HG02973 (cell line): ENCODE measurements around the gene STARD13.

Source experiments
- ATAC-seq: cut with Tn5 transposase; IDR thresholded peaks from one replicate; pipeline ENCODE4 v1.9.1; 2021; ENCODE audit warnings: moderate library complexity; ENCODE audit not compliant: unreplicated experiment

STARD13 gene

GRCh38 chr13:33069365-33069764 is 216.2 kb downstream of the STARD13 start:
- ATAC-seq: no peak

GRCh38 chr13:33066329-33066728 is 219.2 kb downstream of the STARD13 start:
- no peak for ATAC-seq

- ATAC-seq: no peak
Observed at GRCh38 chr13:33060815-33061214, 224.7 kb downstream of the STARD13 start.

GRCh38 chr13:33058776-33059327 is 226.7 kb downstream of the STARD13 start:
- no peak for ATAC-seq

GRCh38 chr13:33057019-33057780 is 228.4 kb downstream of the STARD13 start:
- no peak for ATAC-seq

GRCh38 chr13:33053397-33054066 is 232.0 kb downstream of the STARD13 start:
- ATAC-seq: no peak
